Panc1 (cell line): ENCODE results near the gene FJX1.

ENCODE experiments used
- CTCF ChIP-seq: fragments of 450-650 bp; IDR thresholded peaks from 2 replicates; pipeline ENCODE4 v1.5.1; 2017; ENCODE audit warnings: mild to moderate bottlenecking
- POLR2AphosphoS5 ChIP-seq: IDR thresholded peaks from 2 replicates; pipeline ENCODE4 v1.6.1; 2012; ENCODE audit warnings: mild to moderate bottlenecking, low read depth, low read length, moderate library complexity
- REST ChIP-seq, 2 experiments: IDR thresholded peaks; 2 replicates each; pipeline ENCODE4 v1.6.1; 2011 to 2012; ENCODE audit warnings: low read depth in 2 of 2, control low read depth in 1 of 2, low read length in 1 of 2, mild to moderate bottlenecking in 1 of 2, moderate library complexity in 1 of 2; ENCODE audit not compliant: insufficient read depth in 1 of 2
- SIN3A ChIP-seq: IDR thresholded peaks from 2 replicates; pipeline ENCODE4 v1.6.1; 2012; ENCODE audit warnings: low read depth, mild to moderate bottlenecking, low read length, moderate library complexity, borderline replicate concordance; ENCODE audit not compliant: insufficient read depth
- TCF7L2 ChIP-seq: IDR thresholded peaks from 2 replicates; pipeline ENCODE4 v1.6.1; 2011; ENCODE audit warnings: mild to moderate bottlenecking, low read depth, low read length, inconsistent platforms

- no peak for TF ChIP-seq CTCF
- peak; percentile 41; the same call in 1 of the 2 replicates for TF ChIP-seq TCF7L2
- TF ChIP-seq REST (IDR thresholded peaks at IDR 0.05; ENCODE audit: insufficient read depth in 1 of 2, low read depth in 2 of 2, low read length in 1 of 2), result no peak
- TF ChIP-seq SIN3A, result no peak
- peak; percentile 52; the same call in 1 of the 2 replicates for TF ChIP-seq POLR2AphosphoS5
Observed at GRCh38 chr11:35623621-35624168, 5.4 kb downstream of the FJX1 start.
